NCI-H748 (cell line): ENCODE results near the gene FFAR2.
A peak's percentile ranks its signal among the peaks of the same experiment; 100 is the strongest.

ENCODE experiments used
- DNase-seq: peaks from one replicate; lab custom pipeline; 2025; ENCODE audit not compliant: unreplicated experiment; lab: John Stamatoyannopoulos, UW

Gene FFAR2

DNA sequence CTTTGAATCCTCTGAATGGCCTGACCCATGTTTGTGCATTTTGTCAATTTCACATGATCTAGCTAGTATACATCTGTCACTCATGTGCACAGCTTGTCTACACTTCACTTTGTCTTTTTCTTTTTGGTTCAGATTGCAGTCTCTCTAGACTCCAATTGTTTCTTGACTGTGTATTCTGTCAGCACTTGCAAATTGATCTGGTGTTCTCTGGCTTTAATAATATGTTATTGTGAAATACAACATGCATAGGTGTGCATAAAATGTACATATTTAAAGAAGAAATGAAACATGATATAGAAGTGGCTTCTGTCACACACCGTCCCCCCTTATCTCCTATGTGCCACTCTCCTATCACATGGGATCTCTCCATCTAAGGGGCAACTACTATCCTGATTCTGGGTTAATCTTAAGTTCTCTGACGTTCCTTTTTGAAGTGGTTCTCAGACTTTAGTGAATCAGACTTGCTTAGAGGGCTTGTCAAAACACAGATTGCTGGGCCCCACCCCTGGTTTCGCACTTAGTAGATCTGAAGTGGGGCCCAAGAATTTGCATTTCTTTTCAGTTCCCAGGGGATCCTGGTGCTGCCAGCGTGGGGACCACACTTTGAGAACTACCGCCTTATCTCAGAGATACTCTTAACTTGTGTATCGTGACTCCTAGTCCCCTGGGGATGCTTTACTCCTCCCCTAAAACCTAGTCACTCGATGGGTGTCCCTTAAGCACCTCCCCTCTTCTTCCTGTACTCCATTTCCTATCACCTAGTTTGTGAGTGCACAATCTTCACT, 36.4 kb downstream of the FFAR2 start:
- DNase-seq: no peak

DNA sequence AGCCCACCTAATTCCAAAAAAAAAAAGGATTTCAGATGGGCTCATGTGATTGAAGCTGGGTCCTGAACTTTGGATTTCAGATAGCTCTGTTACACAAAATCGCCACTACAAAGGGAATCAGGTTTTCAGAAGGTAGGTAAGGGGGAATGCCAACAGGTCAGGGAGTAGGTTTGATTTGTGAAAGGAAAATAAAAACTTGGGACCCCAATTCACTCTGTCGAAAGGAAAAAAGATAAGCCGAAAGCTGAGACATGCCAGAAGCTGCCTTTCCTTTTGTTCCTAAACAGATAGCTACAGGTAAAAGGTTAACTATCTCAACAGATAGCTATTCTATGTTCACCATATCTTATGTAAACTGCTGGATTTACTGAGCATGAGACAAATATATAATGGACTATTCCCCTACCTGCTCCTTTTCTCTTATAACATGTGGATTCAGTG, 38.2 kb downstream of the FFAR2 start:
- DNase-seq: no peak

DNA sequence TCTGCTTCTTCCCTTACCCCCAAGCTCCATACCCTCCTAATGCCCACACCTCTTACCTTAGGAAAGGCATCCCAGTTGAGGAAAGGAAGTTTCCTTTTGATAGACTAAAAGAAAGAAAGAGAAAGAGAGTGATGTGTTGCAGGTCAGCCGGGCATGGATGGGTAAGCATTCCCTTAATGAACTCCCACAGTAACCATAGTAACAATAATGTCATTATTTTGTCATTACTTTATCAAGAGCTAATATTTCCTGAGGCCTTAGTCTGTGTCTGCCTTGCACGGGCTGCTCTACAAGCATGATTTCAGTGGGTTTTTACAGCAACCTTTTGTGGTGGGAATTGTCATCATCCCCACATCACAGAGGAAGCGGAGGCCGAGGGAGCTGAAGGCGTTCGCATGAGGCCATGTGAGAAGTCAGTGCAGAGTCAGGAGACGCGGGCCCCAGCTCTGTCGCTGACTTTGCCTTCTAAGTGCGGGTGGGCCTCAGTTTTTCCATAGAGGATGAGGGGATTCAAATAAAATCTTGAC, 39.7 kb downstream of the FFAR2 start:
- DNase-seq: no peak

DNA sequence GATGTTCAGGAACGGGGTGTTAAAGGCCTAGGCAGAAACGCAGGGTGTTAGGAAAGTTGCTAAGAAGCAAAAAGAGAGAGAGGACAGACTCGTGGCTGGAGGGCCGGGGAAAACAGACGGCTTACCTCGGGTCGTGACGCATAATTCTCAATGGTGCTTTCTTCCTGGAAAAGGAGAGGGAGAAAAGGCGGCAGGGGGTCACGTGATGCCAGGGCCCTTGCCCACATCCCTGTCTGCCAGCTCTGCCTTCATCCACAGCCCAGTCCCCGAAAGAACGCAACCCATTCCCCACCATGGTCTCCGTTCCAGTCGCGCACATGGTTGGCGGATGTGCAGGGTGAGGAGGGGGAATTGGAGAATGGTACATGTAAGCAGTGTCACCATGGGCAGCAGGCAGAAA, 40.6 kb downstream of the FFAR2 start:
- no peak for DNase-seq

DNA sequence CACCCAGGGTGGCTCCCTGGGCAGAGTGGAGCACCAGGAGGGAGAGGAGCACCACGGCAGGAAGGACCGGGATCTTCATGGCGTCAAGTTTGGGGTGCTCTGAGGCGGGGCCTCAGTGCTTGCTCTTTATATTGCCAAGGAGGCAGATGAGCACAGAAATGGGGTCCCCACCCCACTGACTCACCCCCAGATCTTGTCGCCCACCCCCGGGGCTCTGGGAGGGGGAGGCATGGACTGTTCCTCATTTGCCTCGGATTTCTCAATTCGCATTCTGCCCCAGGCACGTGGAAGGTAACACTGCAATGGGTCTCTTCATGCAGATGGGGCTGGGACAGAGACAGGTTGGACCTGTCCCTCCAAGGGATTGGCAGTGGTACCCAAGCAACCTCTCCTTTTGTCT, 42.3 kb downstream of the FFAR2 start, which contains the start of gene KRTDAP:
Gene KRTDAP (minus strand): TSS at position 101 of the 400 bp plus-strand sequence. CDS start 22 bp downstream, at position 79.
- no peak for DNase-seq

DNA sequence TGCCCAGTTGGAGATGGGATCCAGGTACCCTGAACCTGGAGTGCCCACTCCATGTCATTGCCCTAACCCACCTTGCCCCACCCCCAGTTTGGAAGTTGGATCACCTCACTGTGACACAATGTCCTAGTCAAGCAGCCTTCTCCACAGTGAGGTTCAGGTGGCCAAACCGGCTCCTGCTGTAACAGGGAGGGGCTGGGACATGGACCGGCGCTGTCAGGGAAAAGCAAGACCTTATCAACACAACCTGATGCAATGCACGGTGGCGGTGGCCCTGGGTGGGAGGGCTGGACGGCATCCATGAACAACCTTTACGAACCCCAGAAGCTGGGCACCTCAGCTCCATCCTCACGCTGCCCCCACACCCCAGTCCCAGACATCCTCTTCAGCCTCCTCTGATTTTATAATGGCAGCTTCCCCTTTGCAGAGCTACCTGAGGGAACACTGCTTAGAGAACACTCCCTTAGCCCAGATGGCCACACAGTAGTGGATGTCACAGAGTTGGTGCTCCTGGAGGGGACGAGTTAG, 43.8 kb downstream of the FFAR2 start:
- DNase-seq: no peak

DNA sequence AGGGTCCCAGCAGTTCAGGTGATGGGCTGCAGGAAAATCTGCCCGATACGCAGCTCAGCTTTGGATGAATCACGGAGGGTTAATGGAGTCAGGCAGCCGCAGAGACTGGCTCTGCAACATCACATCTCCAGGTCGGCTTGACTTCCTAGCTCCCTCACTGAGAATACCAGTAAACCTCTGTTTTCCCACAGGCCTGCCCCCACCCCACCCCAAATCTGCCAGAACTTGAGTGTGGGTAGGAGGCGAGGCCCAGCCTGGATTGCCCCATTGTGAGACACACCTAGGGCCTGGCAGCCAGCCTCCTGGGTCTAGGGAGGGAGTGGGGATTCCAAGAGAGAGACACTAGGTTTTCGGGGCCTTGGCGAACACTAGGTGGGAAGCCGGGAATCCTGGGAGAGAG, 45.9 kb downstream of the FFAR2 start:
- no peak for DNase-seq

DNA sequence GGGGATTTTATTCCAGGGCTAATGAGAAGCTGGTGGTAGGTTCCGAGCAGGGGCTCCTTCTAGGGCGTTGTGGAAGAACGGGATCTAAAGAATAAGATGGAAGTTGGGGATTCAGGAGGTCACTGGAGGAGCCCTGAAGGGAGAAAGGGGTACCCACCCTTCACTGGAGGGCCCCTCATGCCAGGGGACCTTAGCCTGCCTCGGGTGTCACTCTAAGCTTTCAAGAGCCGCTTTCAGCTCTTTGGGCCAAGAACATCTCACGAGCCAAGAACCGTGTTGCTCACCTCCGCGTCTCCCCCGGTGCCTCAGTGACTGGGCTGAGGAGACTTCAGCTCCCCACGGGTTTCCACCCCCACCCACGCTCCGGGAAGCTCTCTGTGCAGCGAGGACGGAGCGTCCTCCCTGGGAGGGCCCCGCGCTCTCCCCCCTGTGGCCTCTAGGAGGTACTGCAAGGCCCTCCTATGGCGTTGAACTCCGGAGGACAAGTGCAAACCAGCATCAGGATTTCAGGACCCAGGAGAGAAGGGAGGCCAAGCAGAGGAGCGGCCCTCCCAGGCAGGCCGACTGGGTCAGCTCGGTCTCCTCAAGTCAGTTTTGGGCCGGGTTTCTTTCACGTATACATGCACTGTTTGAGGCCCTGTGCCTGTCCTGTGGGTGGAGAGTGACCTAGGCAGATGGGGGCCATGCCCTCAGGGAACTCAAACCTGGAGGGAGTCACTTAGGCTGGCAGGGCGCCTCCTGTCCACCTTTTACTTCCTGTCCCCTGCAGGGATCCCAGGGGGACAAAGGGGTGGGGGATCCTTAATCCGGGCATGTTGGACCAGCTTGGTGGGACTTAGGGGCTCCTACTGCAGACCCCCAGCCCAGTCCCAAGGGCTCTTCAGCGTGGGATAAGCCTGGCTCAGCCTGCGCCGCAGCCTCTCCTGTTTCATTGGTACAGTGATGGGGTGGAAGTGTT, 47.3 kb downstream of the FFAR2 start:
- peak; percentile 65 for DNase-seq

DNA sequence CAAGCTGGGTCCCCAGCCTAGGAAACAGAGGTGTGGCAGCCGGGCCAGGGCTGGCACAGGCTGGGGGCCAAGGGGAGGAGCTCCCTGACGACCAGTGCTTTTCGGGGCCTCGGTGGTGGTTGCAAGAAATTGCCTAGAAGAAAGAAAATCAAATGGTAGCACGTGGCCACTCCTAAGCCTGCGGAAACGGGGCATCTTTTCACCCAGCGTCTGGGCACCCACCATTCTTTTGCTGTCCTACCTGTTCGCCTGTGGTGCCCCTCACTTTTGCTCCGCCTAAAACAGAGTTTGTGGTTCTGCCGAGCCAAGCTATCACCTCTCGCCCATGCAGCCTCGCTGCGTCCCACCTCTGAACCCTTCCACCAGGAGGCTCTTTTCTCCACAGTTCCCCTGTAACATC, 49.3 kb downstream of the FFAR2 start:
- no peak for DNase-seq

DNA sequence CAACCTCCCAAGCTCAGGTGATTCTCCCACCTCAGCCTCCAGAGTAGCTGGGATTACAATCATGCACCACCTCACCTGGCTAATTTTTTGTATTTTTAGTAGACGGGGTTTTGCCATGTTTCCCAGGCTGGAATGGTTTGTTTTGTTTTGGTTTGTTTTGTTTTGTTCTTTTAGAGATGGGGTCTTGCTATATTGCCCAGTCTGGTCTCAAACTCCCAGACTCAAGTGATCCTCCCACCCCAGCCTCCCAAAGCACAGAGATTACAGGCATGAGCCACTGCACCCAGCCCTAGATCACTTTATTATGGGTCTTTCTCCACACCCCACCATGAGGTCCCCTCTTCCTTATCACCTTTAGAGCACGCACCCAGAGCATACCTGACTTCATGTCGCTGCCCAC, 50.2 kb downstream of the FFAR2 start:
- DNase-seq: no peak

DNA sequence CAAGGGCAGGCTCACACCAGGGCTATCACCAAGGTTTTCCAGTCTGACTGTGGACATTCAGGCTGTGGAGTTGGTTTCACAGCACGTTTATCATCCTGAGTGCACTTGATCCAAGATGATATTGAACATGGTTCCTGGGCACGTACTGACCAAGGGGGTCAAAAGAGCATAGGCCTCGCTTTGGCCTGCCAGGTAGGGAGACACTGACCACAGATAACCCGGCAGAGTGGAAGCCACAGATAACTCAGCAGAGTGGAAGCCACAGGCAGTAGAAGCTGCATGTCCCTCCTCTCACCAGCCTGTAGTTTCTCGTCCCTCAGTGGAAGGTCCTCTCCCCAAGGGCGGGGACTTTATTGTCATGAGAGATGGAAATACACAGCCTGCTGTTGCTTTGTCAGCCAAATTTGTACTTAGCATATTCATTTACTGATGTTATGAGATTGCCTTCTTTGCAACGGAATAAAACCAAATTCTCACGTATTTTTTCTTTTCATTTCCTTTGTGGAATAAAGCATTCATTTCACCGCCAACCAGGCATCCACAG, 51.0 kb downstream of the FFAR2 start:
- no peak for DNase-seq

DNA sequence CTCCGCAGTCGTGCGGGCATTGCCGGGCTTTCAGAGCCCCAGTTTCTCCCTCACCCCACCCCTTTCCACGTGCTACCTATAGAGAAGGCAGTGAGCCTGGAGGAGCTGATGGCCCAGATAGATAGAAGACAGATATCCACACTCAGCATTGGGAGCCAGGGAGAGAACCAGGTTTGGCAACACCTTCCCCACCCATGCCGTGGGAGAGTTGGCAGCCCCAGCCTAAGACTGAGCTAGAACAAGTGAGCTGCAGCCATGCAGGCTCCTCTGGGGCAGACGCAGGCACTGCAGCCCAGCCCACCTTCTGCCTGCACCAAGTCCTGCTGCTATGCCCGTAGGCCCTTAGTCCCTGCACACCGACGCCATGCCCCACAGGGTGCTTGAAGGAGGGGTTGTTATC, 52.6 kb downstream of the FFAR2 start:
- DNase-seq: no peak
